Measurements from ENCODE around the gene RBM12.

The RBM12 gene

DNA sequence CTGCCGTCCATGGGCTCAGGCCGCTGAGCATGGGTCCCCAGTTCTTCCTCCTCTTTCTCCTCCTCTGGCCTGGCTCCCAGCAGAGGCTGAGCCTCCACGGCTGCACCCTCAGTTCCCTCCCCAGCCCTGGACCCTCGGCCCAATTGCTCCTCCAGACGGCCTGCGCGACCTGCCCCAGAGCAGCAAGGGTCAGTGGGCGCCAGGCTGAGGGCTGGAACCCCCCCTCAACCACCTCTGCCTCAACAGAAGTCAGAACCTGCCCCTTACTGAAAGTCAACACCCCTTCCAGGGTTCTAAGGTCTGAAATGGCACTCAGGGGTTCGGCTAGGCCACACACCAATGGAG is 65.0 kb downstream of the RBM12 start:
- no peak for DNase-seq (ENCODE audit: extremely low read depth, low read depth)
- TF ChIP-seq CTCF (IDR thresholded peaks at IDR 0.05; ENCODE audit: low read depth, low read length): no peak

All from AG09319 (cell line).